Hepatocyte (in vitro differentiated cells): Measurements from ENCODE around the gene KCNJ5. TPM values are rescaled to one million over a fixed set of nuclear protein-coding genes. Genes with fewer than 3 reads are reported as not detected.

Source experiments
- DNase-seq: peaks from one replicate; pipeline ENCODE4 v3.0.0-alpha.2; 2016; ENCODE audit warnings: low spot score
- H2AFZ ChIP-seq: fragments of 200-600 bp; sonication (generic); 2 replicates; pipeline ENCODE4 v1.6.0; 2016; ENCODE audit warnings: antibody characterized with exemption, mild to moderate bottlenecking
- H3K27ac ChIP-seq: fragments of 200-600 bp; sonication (generic); 2 replicates; pipeline ENCODE4 v1.5.1; 2016; ENCODE audit warnings: mild to moderate bottlenecking
- H3K27me3 ChIP-seq: fragments of 200-600 bp; sonication (generic); 2 replicates; pipeline ENCODE4 v1.6.1; 2016
- H3K36me3 ChIP-seq: fragments of 200-600 bp; sonication (generic); replicated peaks from 2 replicates; pipeline ENCODE4 v1.5.1; 2016; ENCODE audit warnings: low read depth; ENCODE audit not compliant: insufficient read depth
- H3K4me1 ChIP-seq: fragments of 200-600 bp; sonication (generic); 2 replicates; pipeline ENCODE4 v1.5.1; 2016; ENCODE audit warnings: mild to moderate bottlenecking, moderate library complexity; ENCODE audit not compliant: insufficient read depth
- H3K4me2 ChIP-seq: fragments of 200-600 bp; sonication (generic); 2 replicates; pipeline ENCODE4 v1.6.0; 2016
- H3K4me3 ChIP-seq: fragments of 200-600 bp; sonication (generic); 2 replicates; pipeline ENCODE4 v1.5.1; 2016; ENCODE audit warnings: mild to moderate bottlenecking
- H3K79me2 ChIP-seq: fragments of 200-600 bp; sonication (generic); 2 replicates; pipeline ENCODE4 v1.6.0; 2017; ENCODE audit warnings: mild to moderate bottlenecking
- H3K9me2 ChIP-seq: fragments of 200-600 bp; sonication (generic); replicated peaks from 2 replicates; pipeline ENCODE4 v1.6.0; 2017; ENCODE audit warnings: mild to moderate bottlenecking; ENCODE audit not compliant: insufficient read depth
- H3K9me3 ChIP-seq: fragments of 200-600 bp; sonication (generic); 2 replicates; pipeline ENCODE4 v1.5.1; 2016; ENCODE audit warnings: low read depth, mild to moderate bottlenecking
- H4K20me1 ChIP-seq: fragments of 200-600 bp; sonication (generic); 2 replicates; pipeline ENCODE4 v1.6.0; 2016; ENCODE audit warnings: mild to moderate bottlenecking; ENCODE audit not compliant: insufficient read depth, poor library complexity, severe bottlenecking
- EZH2 ChIP-seq: fragments of 200-600 bp; sonication (generic); IDR thresholded peaks from 2 replicates; pipeline ENCODE4 v1.6.1; 2016; ENCODE audit warnings: antibody characterized with exemption, mild to moderate bottlenecking, borderline replicate concordance
- EZH2phosphoT487 ChIP-seq: fragments of 200-600 bp; sonication (generic); IDR thresholded peaks from one replicate; pipeline ENCODE4 v1.6.1; 2018; ENCODE audit warnings: antibody characterized with exemption, mild to moderate bottlenecking, low read depth, moderate library complexity; ENCODE audit not compliant: unreplicated experiment, severe bottlenecking
- WGBS: methylation state at CpG from one replicate; pipeline ENCODE4 v1.1.6; 2016; ENCODE audit warnings: low lambda C conversion rate; ENCODE audit errors: missing lambda C conversion rate; 5-methylcytosine and 5-hydroxymethylcytosine counted together
- polyA plus RNA-seq: library from polyadenylated mRNA; unstranded; fragments of >200 nt; fragmentation: Nextera tagmentation; extraction: Ambion mirVana; gene quantifications from 2 replicates; pipeline ENCODE4 v1.2.1, GENCODE V29; 2016
- total RNA-seq: library from RNA; depleted of rRNA; stranded (reverse); fragments of >200 nt; gene quantifications from 2 replicates; pipeline ENCODE4 v1.2.3, GENCODE V29; 2014
- TF ChIP-seq, protein P1 (sequence below): fragments of 200-600 bp; sonication (generic); IDR thresholded peaks from 2 replicates; pipeline ENCODE4 v1.5.1; 2016; ENCODE audit warnings: antibody characterized with exemption, mild to moderate bottlenecking; ENCODE audit not compliant: poor library complexity

The KCNJ5 gene
- total and polyA plus RNA-seq, 2 experiments from 2014 or later = 1.00 to 1.2 TPM

DNA sequence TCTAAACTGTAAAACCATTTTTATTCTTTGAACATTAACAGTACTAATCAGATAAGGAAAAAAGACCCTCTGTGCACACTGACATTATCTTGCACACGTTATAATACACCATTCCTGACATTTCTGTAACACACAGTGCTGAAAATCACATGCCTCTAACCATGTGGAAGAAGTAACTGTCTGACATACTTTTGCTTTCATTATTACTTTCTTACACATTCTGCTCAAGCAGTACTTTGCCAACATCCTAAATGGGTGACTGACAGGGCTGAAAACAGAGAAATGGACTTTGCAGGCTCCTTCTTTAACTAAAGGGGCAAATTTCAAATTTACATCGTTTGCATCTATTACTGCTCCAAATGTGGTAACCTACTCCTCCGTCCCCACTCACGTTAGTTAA, 74.3 kb downstream of the KCNJ5 start:
- WGBS = 55% methylated on average over 4 of the region's 4 CpGs
- DNase-seq = no peak
- Histone ChIP-seq H4K20me1 (no peaks in the 10 kb centered on the region), H3K27ac (no peak overlapping the region), H3K9me3 (no peaks in the 10 kb centered on the region), H3K4me2 (no peak overlapping the region), H3K9me2 (no peaks in the 10 kb centered on the region), H3K27me3 (no peaks in the 10 kb centered on the region), H2AFZ (no peak overlapping the region), H3K4me3 (no peak overlapping the region), H3K36me3 (no peaks in the 10 kb centered on the region), H3K4me1 (no peaks in the 10 kb centered on the region), H3K79me2 (no peaks in the 10 kb centered on the region)
- TF ChIP-seq, protein P1, sequence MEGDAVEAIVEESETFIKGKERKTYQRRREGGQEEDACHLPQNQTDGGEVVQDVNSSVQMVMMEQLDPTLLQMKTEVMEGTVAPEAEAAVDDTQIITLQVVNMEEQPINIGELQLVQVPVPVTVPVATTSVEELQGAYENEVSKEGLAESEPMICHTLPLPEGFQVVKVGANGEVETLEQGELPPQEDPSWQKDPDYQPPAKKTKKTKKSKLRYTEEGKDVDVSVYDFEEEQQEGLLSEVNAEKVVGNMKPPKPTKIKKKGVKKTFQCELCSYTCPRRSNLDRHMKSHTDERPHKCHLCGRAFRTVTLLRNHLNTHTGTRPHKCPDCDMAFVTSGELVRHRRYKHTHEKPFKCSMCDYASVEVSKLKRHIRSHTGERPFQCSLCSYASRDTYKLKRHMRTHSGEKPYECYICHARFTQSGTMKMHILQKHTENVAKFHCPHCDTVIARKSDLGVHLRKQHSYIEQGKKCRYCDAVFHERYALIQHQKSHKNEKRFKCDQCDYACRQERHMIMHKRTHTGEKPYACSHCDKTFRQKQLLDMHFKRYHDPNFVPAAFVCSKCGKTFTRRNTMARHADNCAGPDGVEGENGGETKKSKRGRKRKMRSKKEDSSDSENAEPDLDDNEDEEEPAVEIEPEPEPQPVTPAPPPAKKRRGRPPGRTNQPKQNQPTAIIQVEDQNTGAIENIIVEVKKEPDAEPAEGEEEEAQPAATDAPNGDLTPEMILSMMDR = no peak
- TF ChIP-seq EZH2phosphoT487 (no peak), EZH2 (no peak)

DNA sequence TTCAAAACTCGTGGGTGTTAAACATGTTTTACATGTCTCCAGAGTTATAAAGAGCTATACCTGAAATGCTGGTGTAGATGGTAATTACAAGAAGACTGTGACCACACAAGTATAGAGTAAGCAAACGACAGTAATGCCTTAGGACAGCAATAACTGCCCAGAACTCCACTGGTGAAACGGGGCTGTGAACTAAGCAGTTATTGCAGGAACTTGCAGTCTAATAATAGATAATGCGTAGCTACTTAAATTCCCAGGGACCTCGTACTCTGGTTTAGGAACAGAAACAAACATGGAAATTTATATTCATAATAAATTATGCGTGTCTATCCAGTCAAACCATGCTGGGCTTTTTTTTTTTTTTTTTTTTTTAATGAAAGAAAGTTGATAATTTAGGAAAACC, 76.4 kb downstream of the KCNJ5 start:
- no peak for DNase-seq
- Histone ChIP-seq H3K9me3 (no peaks in the 10 kb centered on the region), H3K27me3 (no peaks in the 10 kb centered on the region), H3K36me3 (no peaks in the 10 kb centered on the region), H2AFZ (no peak overlapping the region), H3K4me3 (no peak overlapping the region), H4K20me1 (no peaks in the 10 kb centered on the region), H3K27ac (no peak overlapping the region), H3K4me2 (no peak overlapping the region), H3K4me1 (no peaks in the 10 kb centered on the region), H3K79me2 (no peaks in the 10 kb centered on the region), H3K9me2 (no peaks in the 10 kb centered on the region)
- WGBS = 78% methylated on average over 6 of the region's 6 CpGs
- no peak for TF ChIP-seq EZH2phosphoT487
- TF ChIP-seq, protein P1 = no peak
- no peak for TF ChIP-seq EZH2

DNA sequence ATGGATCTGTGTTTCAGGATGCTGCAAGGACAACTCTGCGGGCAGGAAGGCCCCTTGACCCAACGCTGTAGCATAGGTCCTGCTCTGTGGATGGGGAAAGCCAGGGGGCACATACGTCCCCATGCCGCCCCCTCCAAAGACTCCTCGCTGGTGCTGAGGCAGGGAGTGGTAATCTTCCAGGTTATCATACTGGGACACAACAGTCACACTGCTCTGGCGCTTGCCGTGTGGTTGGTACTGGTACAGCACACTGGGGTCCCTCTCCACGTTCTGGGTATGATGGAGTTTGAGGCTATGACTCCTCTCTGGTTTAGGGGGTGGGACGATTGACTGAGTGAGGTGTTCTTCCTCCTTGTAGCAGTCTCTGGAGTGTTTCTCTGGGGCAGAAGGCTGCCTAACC, 77.8 kb downstream of the KCNJ5 start:
- no peak for DNase-seq
- H3K36me3 ChIP-seq = no peaks in the 10 kb centered on the region

More for the DNA sequence above, 77.8 kb downstream of the KCNJ5 start:
- H3K27ac ChIP-seq = no peak overlapping the region
- H4K20me1 ChIP-seq = no peaks in the 10 kb centered on the region
- TF ChIP-seq EZH2 (no peak), EZH2phosphoT487 (no peak)
- TF ChIP-seq, protein P1 = no peak
- no peak overlapping the region for H2AFZ ChIP-seq
- WGBS = 96% methylated on average over 9 of the region's 9 CpGs
- no peaks in the 10 kb centered on the region for H3K9me3 ChIP-seq
- H3K79me2 ChIP-seq = no peaks in the 10 kb centered on the region
- no peaks in the 10 kb centered on the region for H3K9me2 ChIP-seq
- H3K4me2 ChIP-seq = no peak overlapping the region
- no peaks in the 10 kb centered on the region for H3K4me1 ChIP-seq
- no peak overlapping the region for H3K4me3 ChIP-seq
- H3K27me3 ChIP-seq = no peaks in the 10 kb centered on the region

Other genes with a start within 250 kb of the KCNJ5 start
- 3.7 and 8.5 TPM in 2 replicates for gene FLI1, start 197.3 kb upstream of the KCNJ5 start, total RNA-seq
- 1.4 and 2.4 TPM in 2 replicates for gene FLI1, start 197.3 kb upstream of the KCNJ5 start, polyA plus RNA-seq
- gene KCNJ1, start 24.1 kb upstream of the KCNJ5 start, total RNA-seq = not detected in 2 replicates
- not detected in 2 replicates for gene KCNJ1, start 24.1 kb upstream of the KCNJ5 start, polyA plus RNA-seq
- 0.17 TPM in 1 of 2 replicates, not detected in the other for gene TP53AIP1, start 51.5 kb downstream of the KCNJ5 start, total RNA-seq
- 0.23 TPM in 1 of 2 replicates, not detected in the other for gene TP53AIP1, start 51.5 kb downstream of the KCNJ5 start, polyA plus RNA-seq